Endometrial microvascular endothelial cells (primary cell): ENCODE data around the gene FAT3. TPM values are rescaled to one million over a fixed set of nuclear protein-coding genes. Genes with fewer than 3 reads are reported as not detected.

Experiments used
- in situ Hi-C: cut with HindIII; loops from 2 replicates; pipeline ENCODE4 v1.10.0; 2017; ENCODE audit warnings: low sequenced_read_pairs, low pct_unique_long_range_greater_than_20kb; ENCODE audit errors: inconsistent ontology term
- total RNA-seq: library from RNA; depleted of rRNA; stranded (reverse); fragments of >200 nt; gene quantifications from one replicate; pipeline ENCODE4 v1.2.3, GENCODE V29; 2015; ENCODE audit errors: inconsistent ontology term

FAT3 gene
- total RNA-seq, 1 donor from 2014 or later = not detected

- in situ Hi-C loops = no loop called here
Observed at GRCh38 chr11:92226331-92227229, 2.0 kb downstream of the FAT3 start.

- in situ Hi-C loops = no loop called here
Observed at GRCh38 chr11:92227230-92227814, 2.7 kb downstream of the FAT3 start.

- in situ Hi-C loops = no loop called here
Observed at GRCh38 chr11:92227959-92228935, 3.6 kb downstream of the FAT3 start.

- in situ Hi-C loops = no loop called here
Observed at GRCh38 chr11:92236856-92237255, 12.2 kb downstream of the FAT3 start.

GRCh38 chr11:92240916-92241315 lies 16.3 kb downstream of the FAT3 start:
- in situ Hi-C loops = no loop called here

- in situ Hi-C loops = no loop called here
Observed at GRCh38 chr11:92245700-92246271, 21.2 kb downstream of the FAT3 start.

- in situ Hi-C loops = no loop called here
Observed at GRCh38 chr11:92246630-92247029, 22.0 kb downstream of the FAT3 start.

GRCh38 chr11:92249156-92249753 lies 24.6 kb downstream of the FAT3 start:
- in situ Hi-C loops = no loop called here

- in situ Hi-C loops = no loop called here
Observed at GRCh38 chr11:92251980-92252379, 27.4 kb downstream of the FAT3 start.

- in situ Hi-C loops = no loop called here
Observed at GRCh38 chr11:92253421-92253820, 28.8 kb downstream of the FAT3 start.

GRCh38 chr11:92253945-92254344 lies 29.3 kb downstream of the FAT3 start:
- in situ Hi-C loops = no loop called here

- in situ Hi-C loops = no loop called here
Observed at GRCh38 chr11:92257536-92257935, 32.9 kb downstream of the FAT3 start.

- in situ Hi-C loops = no loop called here
Observed at GRCh38 chr11:92259861-92260260, 35.2 kb downstream of the FAT3 start.

- in situ Hi-C loops = no loop called here
Observed at GRCh38 chr11:92264350-92264749, 39.7 kb downstream of the FAT3 start.

GRCh38 chr11:92266806-92267205 lies 42.2 kb downstream of the FAT3 start:
- in situ Hi-C loops = no loop called here

- in situ Hi-C loops = no loop called here
Observed at GRCh38 chr11:92267278-92267677, 42.7 kb downstream of the FAT3 start.

- in situ Hi-C loops = no loop called here
Observed at GRCh38 chr11:92267968-92268367, 43.4 kb downstream of the FAT3 start.

GRCh38 chr11:92268546-92268945 lies 43.9 kb downstream of the FAT3 start:
- in situ Hi-C loops = no loop called here

- in situ Hi-C loops = no loop called here
Observed at GRCh38 chr11:92269021-92269420, 44.4 kb downstream of the FAT3 start.
